B cell (primary cell): ENCODE measurements around the gene TNIP1. TPM values are rescaled to one million over a fixed set of nuclear protein-coding genes. Genes with fewer than 3 reads are reported as not detected.

Source experiments
- ATAC-seq: fragments of 200-7000 bp; cut with Tn5 transposase; one replicate; pipeline ENCODE4 v1.10.0; 2021; ENCODE audit warnings: low read depth, mild to moderate bottlenecking, moderate number of reproducible peaks, moderate library complexity
- CTCF ChIA-PET: fragments of 350-600 bp; sonication (Branson Sonifier 250); formaldehyde crosslinking; loops from one replicate; lab custom pipeline; 2021; ENCODE audit warnings: antibody characterized with exemption, inconsistent platforms; lab: Charles Lee
- POLR2A ChIA-PET: fragments of 350-600 bp; sonication (Branson Sonifier 250); formaldehyde crosslinking; loops from one replicate; lab custom pipeline; 2021; ENCODE audit warnings: antibody characterized with exemption; lab: Charles Lee
- DNase-seq: peaks from one replicate; pipeline ENCODE4 v3.0.0; 2013
- H2AFZ ChIP-seq: 2 replicates; pipeline ENCODE4 v1.6.1; 2012; ENCODE audit warnings: mild to moderate bottlenecking, low read depth, low read length; ENCODE audit not compliant: insufficient read depth, poor library complexity, severe bottlenecking
- H3K27ac ChIP-seq, 2 donors: 1 replicate in 1 of 2; 2 replicates in 1 of 2; pipeline ENCODE4 v1.5.1; 2012 to 2013; ENCODE audit warnings: low read length in 2 of 2, mild to moderate bottlenecking in 2 of 2, moderate library complexity in 1 of 2
- H3K27me3 ChIP-seq, 4 experiments: fragments of 200-600 bp in 1 of 4; sonication (generic) in 1 of 4; replicated peaks in 1 of 4; 1 replicate in 2 of 4; 2 replicates in 2 of 4; pipeline versions ENCODE4 v1.6.1 to v1.7.0; 2013 to 2016; ENCODE audit warnings: low read length in 3 of 4, mild to moderate bottlenecking in 2 of 4, mixed read lengths in 1 of 4, moderate library complexity in 1 of 4; ENCODE audit not compliant: insufficient read depth in 4 of 4, control insufficient read depth in 3 of 4; ENCODE audit errors: control extremely low read depth in 1 of 4
- H3K36me3 ChIP-seq, 2 experiments: replicated peaks in 1 of 2; 1 replicate in 1 of 2; 2 replicates in 1 of 2; pipeline versions ENCODE4 v1.6.1 to v1.7.1; 2013; ENCODE audit warnings: low read length in 1 of 2; ENCODE audit not compliant: insufficient read depth in 2 of 2, control insufficient read depth in 1 of 2; ENCODE audit errors: control extremely low read depth in 1 of 2, extremely low read depth in 1 of 2
- H3K4me1 ChIP-seq, 2 donors: fragments of 200-600 bp in 1 of 2; sonication (generic) in 1 of 2; 1 replicate in 1 of 2; 2 replicates in 1 of 2; pipeline versions ENCODE4 v1.5.1 to v1.6.1; 2013 to 2017; ENCODE audit warnings: low read length in 2 of 2; ENCODE audit not compliant: control insufficient read depth in 2 of 2, insufficient read depth in 2 of 2
- H3K4me2 ChIP-seq: replicated peaks from 2 replicates; pipeline ENCODE3; 2012; ENCODE audit warnings: mild to moderate bottlenecking, low read depth, low read length; ENCODE audit not compliant: poor library complexity, severe bottlenecking
- H3K4me3 ChIP-seq, 5 experiments: fragments of 200-600 bp in 1 of 5; sonication (generic) in 1 of 5; 1 replicate in 3 of 5; 2 replicates in 2 of 5; pipeline versions ENCODE4 v1.5.1 to v1.7.0; 2011 to 2016; ENCODE audit warnings: low read length in 4 of 5, mild to moderate bottlenecking in 4 of 5, low read depth in 2 of 5, control low read depth in 1 of 5, moderate library complexity in 1 of 5; ENCODE audit not compliant: insufficient read depth in 1 of 5; ENCODE audit errors: control extremely low read depth in 1 of 5, extremely low read depth in 1 of 5
- H3K79me2 ChIP-seq: fragments of 200-600 bp; sonication (generic); one replicate; pipeline ENCODE4 v1.6.0; 2016; ENCODE audit warnings: low read length; ENCODE audit not compliant: control insufficient read depth, insufficient read depth
- H3K9ac ChIP-seq: fragments of 200-600 bp; sonication (generic); 2 replicates; pipeline ENCODE4 v1.6.1; 2017; ENCODE audit warnings: mild to moderate bottlenecking, low read length, moderate library complexity
- H3K9me3 ChIP-seq, 3 donors: one replicate each; pipeline versions ENCODE4 v1.6.1 to v1.7.1; 2013; ENCODE audit warnings: low read length in 2 of 3; ENCODE audit not compliant: control insufficient read depth in 2 of 3, insufficient read depth in 1 of 3; ENCODE audit errors: control extremely low read depth in 1 of 3
- H4K20me1 ChIP-seq: 2 replicates; pipeline ENCODE4 v1.6.0; 2012; ENCODE audit warnings: mild to moderate bottlenecking, low read length; ENCODE audit not compliant: insufficient read depth, control insufficient read depth, poor library complexity, severe bottlenecking
- H3K27ac Mint-ChIP-seq: one replicate; pipeline ENCODE4 v1.8.0; 2021; ENCODE audit warnings: mixed read lengths
- H3K27me3 Mint-ChIP-seq: one replicate; pipeline ENCODE4 v1.8.0; 2021; ENCODE audit warnings: mixed read lengths
- H3K4me1 Mint-ChIP-seq: one replicate; pipeline ENCODE4 v1.8.0; 2021; ENCODE audit warnings: mixed read lengths
- H3K4me3 Mint-ChIP-seq: one replicate; pipeline ENCODE4 v1.8.0; 2021; ENCODE audit warnings: mixed read lengths
- H3K9me3 Mint-ChIP-seq: one replicate; pipeline ENCODE4 v1.8.0; 2022; ENCODE audit warnings: mixed read lengths; ENCODE audit not compliant: insufficient read depth
- CTCF ChIP-seq: fragments of 200-600 bp; IDR thresholded peaks from one replicate; pipeline ENCODE4 v1.8.0; 2022; ENCODE audit warnings: antibody characterized with exemption, mild to moderate bottlenecking
- EZH2 ChIP-seq: IDR thresholded peaks from 2 replicates; pipeline ENCODE4 v1.6.1; 2012; ENCODE audit warnings: borderline replicate concordance, low read depth, mild to moderate bottlenecking, moderate library complexity, low read length; ENCODE audit not compliant: insufficient read depth, poor library complexity, severe bottlenecking
- WGBS: methylation state at CpG from one replicate; pipeline ENCODE4 v1.1.5; 2013; ENCODE audit warnings: missing lambda C conversion rate; ENCODE audit not compliant: insufficient coverage; 5-methylcytosine and 5-hydroxymethylcytosine counted together
- intact Hi-C: fragments of 100-400 bp; cut with micrococcal nuclease; formaldehyde crosslinking; loops from one replicate; pipeline ENCODE4 v1.10.0; 2022
- polyA plus RNA-seq: library from polyadenylated mRNA; depleted of rRNA; stranded (reverse); fragments of >200 nt; gene quantifications from 2 replicates; pipeline ENCODE4 v1.2.3, GENCODE V29; 2012
- total RNA-seq, 2 donors: library from RNA; stranded (reverse); fragments of 120-200 nt in 1 of 2; gene quantifications; 1 replicate in 1 of 2; 2 replicates in 1 of 2; pipeline versions ENCODE4 v1.2.3 to v1.2.4, GENCODE V29; 2013 to 2022

The TNIP1 gene
- total and polyA plus RNA-seq, 2 donors (not counting 1 experiment from before 2014, with no cell fraction given) = 108 to 294 TPM

GRCh38 chr5:151125421-151125820, 44.6 kb upstream of the TNIP1 start:
- Mint-ChIP-seq H3K27me3 (no peaks in the 10 kb centered on the region), H3K27ac (peak overlapping the region; percentile 91), H3K4me3 (peak overlapping the region; percentile 88), H3K4me1 (peaks cover 74% of the 10 kb centered on the region), H3K9me3 (no peaks in the 10 kb centered on the region)
- H3K27ac ChIP-seq = peak overlapping the region; percentile 87 to 91
- peak; percentile 8 for ATAC-seq
- CTCF ChIA-PET = interaction anchor here (0.6 to 48.0 kb wide), 40 partner anchors 12 to 323 kb away, joined by 3 to 1701 read pairs (median 6); partner anchors contain the start of genes ANXA6, GM2A, IRGM and TNIP1
- no peaks in the 10 kb centered on the region for H3K9me3 ChIP-seq
- H2AFZ ChIP-seq = no peak overlapping the region
- POLR2A ChIA-PET = interaction anchor here (0.7 to 3.2 kb wide), 20 partner anchors 8 to 715 kb away, joined by 3 to 25 read pairs (median 5); partner anchors contain the start of gene ANXA6
- no peaks in the 10 kb centered on the region for H3K27me3 ChIP-seq
- peak overlapping the region; percentile 62 for H3K4me2 ChIP-seq
- TF ChIP-seq EZH2 (no peak), CTCF (no peak)
- peak overlapping the region in 1 of 5 experiments; percentile 12 for H3K4me3 ChIP-seq
- intact Hi-C loops = loop anchor here (2.0 kb wide), 2 partner anchors 15 to 127 kb away; partner anchors contain the start of gene GM2A
- DNase-seq = peak; percentile 82
- H3K9ac ChIP-seq = peak overlapping the region; percentile 8
- 4% methylated on average over 4 of the region's 7 CpGs for WGBS
- H3K36me3 ChIP-seq = peaks cover 22 to 89% of the 10 kb centered on the region in 2 experiments
- H4K20me1 ChIP-seq = peaks cover 35% of the 10 kb centered on the region
- peaks cover 50 to 74% of the 10 kb centered on the region in 2 donors for H3K4me1 ChIP-seq
- H3K79me2 ChIP-seq = peaks cover 68% of the 10 kb centered on the region
